IPS-NIHi7 (cell line): Measurements from ENCODE around the gene HS6ST2.
"Not testable (repeated sequence)": the region's sequence is repeated elsewhere in the genome, so short reads cannot be mapped to it uniquely, and the experiment has no call there.

ENCODE experiments used
- DNase-seq: peaks from one replicate; pipeline ENCODE4 v3.0.0; 2012; ENCODE audit warnings: mixed read lengths; ENCODE audit errors: extremely low spot score

The HS6ST2 gene

DNA sequence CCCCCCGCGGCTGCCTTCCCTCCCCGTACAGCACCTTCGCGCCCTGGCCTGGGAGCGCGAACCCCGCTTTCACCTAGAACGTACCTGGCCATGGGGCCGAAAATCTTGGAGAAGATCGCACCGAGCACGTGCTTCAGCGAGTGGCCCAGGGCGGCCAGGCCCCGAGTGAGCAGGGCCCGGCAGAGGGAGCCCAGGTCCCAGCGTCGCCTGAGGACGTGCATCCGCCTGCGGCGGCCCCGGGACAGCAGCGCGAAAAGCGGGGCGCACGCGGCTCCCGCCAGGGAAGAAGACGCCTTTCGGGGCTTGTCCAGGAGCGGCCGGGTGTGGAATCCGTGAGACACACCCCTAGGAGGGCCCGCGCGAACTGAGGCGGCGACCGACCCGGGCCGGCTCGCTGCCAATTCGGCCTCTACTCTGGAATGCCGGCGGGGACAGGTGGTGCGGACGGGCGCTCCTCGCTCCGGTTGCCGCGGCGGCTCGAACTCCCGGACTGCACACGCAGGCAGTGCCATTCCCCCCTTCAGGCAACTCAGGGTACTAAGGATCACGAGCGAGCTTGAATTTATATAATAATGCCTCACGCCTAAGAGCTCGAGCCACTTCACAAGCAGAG, at the start of gene HS6ST2:
Gene HS6ST2, minus strand, starts transcription at position 539 of the 613 bp plus-strand sequence.
- peak; percentile 67 for DNase-seq

- no peak for DNase-seq
Measured at GRCh38 chrX:133007458-133007857, 49.0 kb upstream of the HS6ST2 start.

- DNase-seq = no peak
Measured at GRCh38 chrX:133005616-133006015, 47.2 kb upstream of the HS6ST2 start.

- peak; percentile 70 for DNase-seq
Measured at GRCh38 chrX:133005042-133005441, 46.6 kb upstream of the HS6ST2 start.

GRCh38 chrX:132999209-132999608, 40.8 kb upstream of the HS6ST2 start:
- no peak for DNase-seq

DNA sequence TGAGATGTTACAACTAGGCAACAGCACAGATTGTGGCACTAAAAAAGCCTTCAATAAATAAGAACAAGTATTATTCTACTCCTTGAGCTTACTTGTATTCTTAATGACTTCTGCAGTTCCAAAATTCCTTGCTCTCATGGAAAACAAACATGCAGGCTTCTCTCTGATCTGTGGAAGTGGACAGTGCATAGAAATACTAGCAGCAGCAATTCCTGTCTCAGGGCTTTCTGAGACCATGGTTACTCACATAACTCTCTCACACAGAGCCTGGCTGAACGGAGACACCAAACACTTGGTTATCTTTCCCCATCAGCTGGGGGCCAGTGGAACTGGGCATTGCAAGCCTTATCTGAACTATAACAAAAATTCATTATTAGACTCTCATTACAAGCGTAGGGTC, 32.4 kb upstream of the HS6ST2 start:
- DNase-seq = no peak

DNA sequence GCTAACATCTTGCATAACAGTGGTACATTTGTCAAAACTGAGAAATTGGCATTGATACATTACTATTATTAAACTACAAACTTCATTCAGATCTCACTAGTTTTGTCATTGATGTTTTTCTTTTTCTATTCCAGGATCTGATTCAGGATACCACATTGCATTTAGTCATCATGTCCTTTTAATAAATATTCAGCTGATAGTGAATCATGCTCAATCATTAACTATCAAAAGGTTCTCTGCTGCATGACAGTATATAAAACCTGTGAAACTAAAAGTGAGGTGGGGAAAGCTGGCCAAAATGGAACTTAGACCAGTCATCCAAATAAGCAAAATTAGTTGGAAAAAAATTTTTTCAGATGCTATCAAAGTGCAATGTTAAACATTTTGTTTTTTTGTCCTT, 28.1 kb upstream of the HS6ST2 start:
- no peak for DNase-seq

DNA sequence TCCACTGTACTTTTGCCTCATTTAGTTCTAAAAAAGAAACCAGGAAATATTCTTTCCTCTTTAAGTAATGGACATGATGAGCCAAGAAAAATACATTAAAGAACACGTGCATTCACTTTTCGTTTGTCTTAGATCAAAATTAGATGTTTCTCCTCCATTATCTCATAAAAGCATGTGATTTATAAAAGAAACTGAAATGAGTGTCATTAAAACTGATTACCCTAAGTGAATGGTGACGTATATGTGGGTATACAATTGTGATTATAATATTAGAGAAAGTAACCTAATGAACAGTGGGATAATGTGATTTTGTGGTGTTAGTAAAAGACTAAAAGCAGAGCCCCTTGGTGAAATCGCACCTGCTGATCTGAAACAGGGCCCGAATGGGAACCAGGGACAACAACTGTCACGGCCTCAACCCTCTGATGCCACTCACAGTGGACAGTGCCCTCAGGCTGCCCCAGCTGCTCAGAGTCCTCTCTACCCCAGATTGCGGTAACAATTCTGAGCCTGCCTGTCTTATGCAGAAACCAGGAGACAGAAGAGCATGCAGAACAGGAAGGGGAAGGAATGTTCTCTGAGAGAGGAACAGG, 25.7 kb upstream of the HS6ST2 start:
- DNase-seq = no peak

- DNase-seq = no peak
Measured at GRCh38 chrX:132983496-132983895, 25.1 kb upstream of the HS6ST2 start.

DNA sequence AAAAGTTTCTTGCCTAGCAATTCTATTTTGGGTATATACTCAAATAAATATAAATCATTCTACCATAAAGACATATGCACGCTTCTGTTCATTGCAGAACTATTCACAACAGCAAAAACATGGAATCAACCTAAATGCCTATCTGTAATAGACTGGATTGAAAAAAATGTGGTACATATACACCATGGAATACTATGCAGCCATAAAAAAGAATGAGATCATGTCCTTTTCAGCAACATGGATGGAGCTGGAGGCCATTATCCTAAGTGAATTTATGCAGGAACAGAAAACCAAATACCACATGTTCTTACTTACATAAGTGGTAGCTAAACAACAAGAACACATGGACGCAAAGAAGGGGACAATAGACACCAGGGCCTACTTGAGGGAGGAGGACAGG, 21.6 kb upstream of the HS6ST2 start:
- not testable (repeated sequence) for DNase-seq

- DNase-seq = peak; percentile 40
Measured at GRCh38 chrX:132968296-132968949, 10.0 kb upstream of the HS6ST2 start.

DNA sequence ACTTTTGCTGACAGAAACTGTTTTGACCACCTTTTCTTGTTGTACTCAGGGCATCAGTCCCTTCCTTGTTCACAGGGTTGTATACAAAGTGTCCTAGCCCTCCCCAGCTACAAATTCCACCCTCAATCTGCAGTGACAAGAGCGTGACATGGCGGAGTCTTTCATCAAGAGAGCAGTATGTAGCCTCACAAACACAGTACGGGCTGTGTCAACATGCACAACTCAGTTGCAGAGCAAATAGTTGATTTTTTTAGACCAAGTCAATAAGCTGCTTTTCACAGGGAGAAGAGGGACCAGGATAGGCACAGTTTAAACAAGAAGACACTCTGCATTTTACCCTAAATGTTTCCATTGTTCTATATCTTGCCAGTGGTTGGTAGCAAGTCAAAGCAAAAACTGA, 8.6 kb upstream of the HS6ST2 start:
- no peak for DNase-seq

DNA sequence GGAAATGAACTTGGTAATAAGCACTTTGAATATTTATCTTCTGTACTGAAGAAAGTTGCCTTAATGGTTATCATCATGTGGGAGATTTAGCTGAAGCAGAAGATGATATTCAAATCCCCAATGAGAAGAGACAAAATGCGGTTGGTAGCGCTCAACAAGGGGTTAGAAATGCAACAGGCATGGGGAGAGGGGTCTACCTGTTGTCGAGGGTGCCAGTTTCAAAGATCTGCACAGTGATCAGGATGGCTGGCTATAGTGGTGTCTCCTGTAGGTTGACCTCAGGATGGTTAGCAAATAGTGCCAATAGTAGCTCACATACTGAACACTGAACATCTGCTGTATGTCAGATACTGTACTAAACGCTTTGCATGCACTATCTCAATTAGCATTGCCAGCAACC, 7.0 kb upstream of the HS6ST2 start:
- no peak for DNase-seq

DNA sequence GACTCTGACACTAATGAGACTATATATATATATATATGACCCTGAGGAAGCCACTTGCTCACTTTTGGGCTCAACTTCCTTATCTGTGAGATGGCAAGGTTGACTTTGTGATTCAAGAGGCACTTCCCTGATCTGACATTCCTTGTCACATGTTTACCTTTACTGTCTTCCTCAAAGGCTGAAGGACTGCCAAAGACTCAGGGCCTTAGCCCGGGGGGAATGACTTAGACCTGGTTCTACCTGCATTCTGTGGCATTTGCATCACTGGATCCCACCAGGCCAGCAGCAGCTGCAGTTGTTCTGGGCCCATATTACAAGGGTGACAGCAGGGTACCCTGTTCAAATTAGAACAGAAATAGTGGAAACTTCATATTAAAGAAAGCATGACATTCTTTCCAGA, 3.1 kb upstream of the HS6ST2 start:
- no peak for DNase-seq

DNA sequence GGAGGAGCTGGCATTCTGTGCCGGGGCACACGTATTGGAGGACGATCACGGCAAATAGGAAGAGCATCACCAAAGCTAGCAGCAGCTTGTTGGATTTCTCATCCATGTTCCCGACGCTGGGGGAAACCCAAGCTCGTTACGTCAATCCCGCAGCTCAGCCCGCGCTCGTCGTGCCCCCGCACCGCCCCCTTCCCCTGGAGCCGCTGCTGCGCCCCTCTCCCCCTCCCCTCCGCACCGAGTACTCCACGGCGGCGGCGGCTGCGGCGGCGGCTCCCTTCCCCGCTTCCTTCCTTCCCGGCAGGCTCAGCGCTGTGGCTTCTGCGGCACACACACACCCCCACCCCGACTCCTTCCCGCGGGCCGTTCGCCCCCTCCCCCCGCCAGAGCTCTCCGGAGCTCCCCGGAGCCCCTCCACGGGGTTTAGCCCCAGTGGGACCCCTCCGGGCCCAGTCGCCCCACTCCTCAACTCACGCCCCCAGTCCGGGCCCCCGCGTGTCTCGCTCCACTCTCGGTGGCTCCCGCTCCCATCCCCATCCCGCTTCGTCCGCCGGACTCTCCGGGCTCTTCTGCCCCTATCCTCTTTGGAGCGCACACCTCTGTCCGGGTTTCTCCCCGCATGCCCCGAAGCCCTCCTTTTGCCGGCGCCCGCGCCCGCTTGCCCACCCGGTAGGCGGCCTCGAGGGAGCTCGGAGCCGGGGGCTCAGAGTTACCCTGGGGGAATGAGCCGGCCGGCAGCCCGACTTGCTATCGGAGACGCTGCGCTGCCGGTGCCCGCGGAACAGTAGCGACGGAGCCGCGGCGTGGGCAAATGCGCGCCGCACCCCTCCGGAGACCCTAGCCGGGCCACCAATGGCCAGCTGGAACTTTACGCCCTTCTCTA, 978 bp downstream of the HS6ST2 start:
- peak; percentile 67 for DNase-seq

GRCh38 chrX:132956421-132957210, 1.8 kb downstream of the HS6ST2 start:
- peak; percentile 46 for DNase-seq

GRCh38 chrX:132955690-132956089, 2.7 kb downstream of the HS6ST2 start:
- DNase-seq = no peak

DNA sequence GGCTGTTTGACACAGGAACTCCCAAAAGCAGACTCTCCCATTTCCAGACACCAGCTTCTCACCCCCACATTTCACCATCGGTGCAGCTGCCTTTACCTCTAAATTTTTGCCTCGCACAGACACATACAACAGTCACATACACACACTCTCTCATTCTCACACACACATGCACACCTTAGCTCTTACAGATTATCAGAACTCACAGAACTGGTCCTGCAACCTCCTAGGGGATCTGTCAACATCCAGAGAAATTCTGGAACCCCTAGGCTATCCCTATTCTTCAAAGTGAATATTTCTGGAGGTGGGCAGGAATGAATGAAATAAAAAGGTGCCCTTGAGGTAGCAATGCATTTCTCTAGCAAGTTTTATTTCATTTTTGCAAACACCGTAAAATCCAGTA, 4.1 kb downstream of the HS6ST2 start:
- no peak for DNase-seq

- DNase-seq = peak; percentile 24
Measured at GRCh38 chrX:132953354-132953753, 5.1 kb downstream of the HS6ST2 start.

- DNase-seq = peak; percentile 56
Measured at GRCh38 chrX:132948648-132949260, 9.7 kb downstream of the HS6ST2 start.

GRCh38 chrX:132945055-132945599, 13.3 kb downstream of the HS6ST2 start:
- not testable (repeated sequence) for DNase-seq
